Upper lobe of left lung (tissue), 4 donors: ENCODE measurements around the gene B3GNT5.
A peak's percentile ranks its signal among the peaks of the same experiment; 100 is the strongest.

Experiments
- POLR2AphosphoS5 ChIP-seq, 2 donors: sonication (generic); formaldehyde crosslinking; IDR thresholded peaks; one replicate each; pipeline ENCODE4 v1.5.1; 2017; ENCODE audit warnings: antibody characterized with exemption in 2 of 2
- TF ChIP-seq, protein P1 (sequence below), 6 experiments: fragments of 450-650 bp in 4 of 6; fragments of 200-600 bp in 2 of 6; sonication (generic) in 2 of 6; IDR thresholded peaks; one replicate each; pipeline ENCODE4 v1.5.1; 2016 to 2019; ENCODE audit warnings: antibody characterized with exemption in 6 of 6

DNA sequence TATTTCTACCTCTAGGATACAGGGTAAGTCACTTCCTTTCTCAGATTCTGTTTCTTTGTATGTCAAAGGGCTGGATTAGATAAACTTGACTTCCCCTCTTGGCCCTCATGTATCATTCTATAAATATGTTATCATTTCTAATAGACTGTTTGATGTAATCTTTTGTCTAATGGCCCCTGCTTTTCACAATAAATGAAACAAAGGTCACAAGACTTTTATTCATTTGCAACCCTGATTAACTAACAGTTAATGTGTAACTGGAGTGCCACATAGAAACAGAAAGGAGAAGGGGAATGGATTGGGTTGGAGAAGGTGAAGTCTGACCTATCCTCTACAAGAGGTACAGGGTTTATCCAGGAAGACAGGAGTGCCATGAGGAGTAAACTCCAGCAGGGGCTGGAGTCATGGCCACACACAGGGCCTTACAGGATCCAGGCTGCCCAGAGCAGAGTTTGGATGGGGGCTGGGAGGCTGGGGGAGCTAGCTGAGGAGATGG, 8.0 kb upstream of the B3GNT5 start:
- TF ChIP-seq, protein P1, sequence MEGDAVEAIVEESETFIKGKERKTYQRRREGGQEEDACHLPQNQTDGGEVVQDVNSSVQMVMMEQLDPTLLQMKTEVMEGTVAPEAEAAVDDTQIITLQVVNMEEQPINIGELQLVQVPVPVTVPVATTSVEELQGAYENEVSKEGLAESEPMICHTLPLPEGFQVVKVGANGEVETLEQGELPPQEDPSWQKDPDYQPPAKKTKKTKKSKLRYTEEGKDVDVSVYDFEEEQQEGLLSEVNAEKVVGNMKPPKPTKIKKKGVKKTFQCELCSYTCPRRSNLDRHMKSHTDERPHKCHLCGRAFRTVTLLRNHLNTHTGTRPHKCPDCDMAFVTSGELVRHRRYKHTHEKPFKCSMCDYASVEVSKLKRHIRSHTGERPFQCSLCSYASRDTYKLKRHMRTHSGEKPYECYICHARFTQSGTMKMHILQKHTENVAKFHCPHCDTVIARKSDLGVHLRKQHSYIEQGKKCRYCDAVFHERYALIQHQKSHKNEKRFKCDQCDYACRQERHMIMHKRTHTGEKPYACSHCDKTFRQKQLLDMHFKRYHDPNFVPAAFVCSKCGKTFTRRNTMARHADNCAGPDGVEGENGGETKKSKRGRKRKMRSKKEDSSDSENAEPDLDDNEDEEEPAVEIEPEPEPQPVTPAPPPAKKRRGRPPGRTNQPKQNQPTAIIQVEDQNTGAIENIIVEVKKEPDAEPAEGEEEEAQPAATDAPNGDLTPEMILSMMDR (IDR thresholded peaks at IDR 0.05): peak in 1 of 6 experiments; percentile 13
- no peak for TF ChIP-seq POLR2AphosphoS5 (IDR thresholded peaks at IDR 0.05)
